Vagina (tissue), 2 donors: ENCODE measurements around the gene ZNF516. TPM values are rescaled to one million over a fixed set of nuclear protein-coding genes. Genes with fewer than 3 reads are reported as not detected.

Source experiments
- DNase-seq, 2 donors: peaks; one replicate each; pipeline ENCODE4 v3.0.0-alpha.2; 2017; ENCODE audit errors: extremely low spot score in 2 of 2
- H3K27ac ChIP-seq: fragments of 200-600 bp; sonication (generic); one replicate; pipeline ENCODE4 v1.5.1; 2019
- H3K27me3 ChIP-seq: fragments of 200-600 bp; sonication (generic); one replicate; pipeline ENCODE4 v1.5.1; 2019
- H3K36me3 ChIP-seq, 2 donors: fragments of 200-600 bp; sonication (generic); one replicate each; pipeline ENCODE4 v1.5.1; 2017 to 2019
- H3K4me1 ChIP-seq: fragments of 200-600 bp; sonication (generic); one replicate; pipeline ENCODE4 v1.5.1; 2019
- H3K4me3 ChIP-seq, 2 donors: fragments of 200-600 bp; sonication (generic); 1 replicate in 1 of 2; 2 replicates in 1 of 2; pipeline ENCODE4 v1.5.1; 2016 to 2019
- H3K9me3 ChIP-seq: fragments of 200-600 bp; sonication (generic); one replicate; pipeline ENCODE4 v1.5.1; 2019
- CTCF ChIP-seq, 3 experiments: fragments of 450-650 bp in 2 of 3; fragments of 200-600 bp in 1 of 3; sonication (generic) in 1 of 3; IDR thresholded peaks; one replicate each; pipeline ENCODE4 v1.5.1; 2017 to 2019; ENCODE audit warnings: antibody characterized with exemption in 3 of 3, mild to moderate bottlenecking in 2 of 3, moderate library complexity in 2 of 3
- POLR2A ChIP-seq, 2 donors: fragments of 450-650 bp; IDR thresholded peaks; one replicate each; pipeline ENCODE4 v1.6.1; 2017; ENCODE audit warnings: antibody characterized with exemption in 2 of 2, mild to moderate bottlenecking in 2 of 2, moderate library complexity in 2 of 2
- POLR2AphosphoS5 ChIP-seq, 2 donors: sonication (generic); formaldehyde crosslinking; IDR thresholded peaks; one replicate each; pipeline ENCODE4 v1.9.0; 2017; ENCODE audit warnings: antibody characterized with exemption in 2 of 2, mild to moderate bottlenecking in 2 of 2, low read depth in 1 of 2; ENCODE audit not compliant: insufficient read depth in 1 of 2
- intact Hi-C: fragments of 100-400 bp; cut with DNase I; formaldehyde crosslinking; loops from one replicate; pipeline ENCODE4 v1.15.1; 2023
- total RNA-seq: library from RNA; depleted of rRNA; stranded (reverse); fragments of >200 nt; gene quantifications from one replicate; pipeline ENCODE4 v1.2.3, GENCODE V29; 2016

The ZNF516 gene
- total RNA-seq, 1 donor from 2014 or later = 46.4 TPM

GRCh38 chr18:76392349-76392748 lies 102.7 kb downstream of the ZNF516 start:
- TF ChIP-seq CTCF (IDR thresholded peaks at IDR 0.05) (no peak), POLR2A (IDR thresholded peaks at IDR 0.05) (no peak), POLR2AphosphoS5 (IDR thresholded peaks at IDR 0.05; ENCODE audit: insufficient read depth in 1 of 2, low read depth in 1 of 2) (no peak)
- H3K4me3 ChIP-seq = no peak overlapping the region
- DNase-seq = no peak
- intact Hi-C loops = no loop called here
- no peaks in the 10 kb centered on the region for H3K36me3 ChIP-seq
- H3K4me1 ChIP-seq = peaks cover 57% of the 10 kb centered on the region
- H3K9me3 ChIP-seq = no peaks in the 10 kb centered on the region
- H3K27ac ChIP-seq = peak overlapping the region; percentile 34
- H3K27me3 ChIP-seq = no peaks in the 10 kb centered on the region

GRCh38 chr18:76391746-76392145 lies 103.3 kb downstream of the ZNF516 start:
- no peak for DNase-seq
- intact Hi-C loops = no loop called here
- Histone ChIP-seq H3K36me3 (no peaks in the 10 kb centered on the region), H3K9me3 (no peaks in the 10 kb centered on the region), H3K27ac (peak overlapping the region; percentile 34), H3K27me3 (no peaks in the 10 kb centered on the region), H3K4me1 (peaks cover 63% of the 10 kb centered on the region), H3K4me3 (no peak overlapping the region)
- no peak for TF ChIP-seq CTCF (IDR thresholded peaks at IDR 0.05)
- no peak for TF ChIP-seq POLR2AphosphoS5 (IDR thresholded peaks at IDR 0.05; ENCODE audit: insufficient read depth in 1 of 2, low read depth in 1 of 2)
- TF ChIP-seq POLR2A (IDR thresholded peaks at IDR 0.05) = no peak

GRCh38 chr18:76391038-76391437 lies 104.0 kb downstream of the ZNF516 start:
- Histone ChIP-seq H3K4me1 (peaks cover 70% of the 10 kb centered on the region), H3K27ac (peak overlapping the region; percentile 34), H3K9me3 (no peaks in the 10 kb centered on the region), H3K4me3 (no peak overlapping the region), H3K27me3 (no peaks in the 10 kb centered on the region), H3K36me3 (no peaks in the 10 kb centered on the region)
- no peak for DNase-seq
- intact Hi-C loops = no loop called here
- TF ChIP-seq CTCF (IDR thresholded peaks at IDR 0.05) (no peak), POLR2A (IDR thresholded peaks at IDR 0.05) (no peak), POLR2AphosphoS5 (IDR thresholded peaks at IDR 0.05; ENCODE audit: insufficient read depth in 1 of 2, low read depth in 1 of 2) (no peak)

DNA sequence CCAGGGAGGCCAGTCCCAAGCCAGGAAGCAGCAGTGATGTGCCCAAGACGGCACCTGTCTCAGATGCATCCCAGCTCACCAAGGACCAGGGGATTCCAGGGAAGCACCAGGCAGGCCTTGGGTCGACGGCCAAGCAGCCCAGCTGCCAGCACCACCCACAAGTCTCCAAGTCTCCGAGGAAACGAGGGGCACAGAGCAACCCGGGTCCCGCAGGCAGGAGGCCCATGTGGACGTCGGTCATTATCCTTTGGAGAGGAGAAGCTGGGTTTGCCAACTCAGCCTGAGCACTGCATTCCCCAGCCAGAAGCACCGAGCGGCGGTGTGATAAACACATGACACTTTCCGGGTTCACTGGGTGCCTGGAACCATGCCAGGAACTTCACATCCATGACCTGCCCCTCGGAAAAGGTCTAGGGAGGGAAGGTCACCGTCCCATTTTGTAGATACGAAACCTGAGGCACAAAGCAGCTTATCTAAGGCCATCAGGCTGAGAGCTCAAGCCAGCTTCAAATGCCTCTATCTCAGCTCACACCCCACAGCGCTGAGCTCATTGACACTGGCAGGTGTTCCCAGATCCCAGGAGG lies 104.5 kb downstream of the ZNF516 start:
- Histone ChIP-seq H3K36me3 (no peaks in the 10 kb centered on the region), H3K27ac (peak overlapping the region; percentile 34), H3K27me3 (no peaks in the 10 kb centered on the region), H3K9me3 (no peaks in the 10 kb centered on the region), H3K4me1 (peaks cover 72% of the 10 kb centered on the region), H3K4me3 (no peak overlapping the region)
- no peak for DNase-seq
- no peak for TF ChIP-seq CTCF (IDR thresholded peaks at IDR 0.05)
- TF ChIP-seq POLR2AphosphoS5 (IDR thresholded peaks at IDR 0.05; ENCODE audit: insufficient read depth in 1 of 2, low read depth in 1 of 2) = no peak
- TF ChIP-seq POLR2A (IDR thresholded peaks at IDR 0.05) = no peak
- intact Hi-C loops = no loop called here

DNA sequence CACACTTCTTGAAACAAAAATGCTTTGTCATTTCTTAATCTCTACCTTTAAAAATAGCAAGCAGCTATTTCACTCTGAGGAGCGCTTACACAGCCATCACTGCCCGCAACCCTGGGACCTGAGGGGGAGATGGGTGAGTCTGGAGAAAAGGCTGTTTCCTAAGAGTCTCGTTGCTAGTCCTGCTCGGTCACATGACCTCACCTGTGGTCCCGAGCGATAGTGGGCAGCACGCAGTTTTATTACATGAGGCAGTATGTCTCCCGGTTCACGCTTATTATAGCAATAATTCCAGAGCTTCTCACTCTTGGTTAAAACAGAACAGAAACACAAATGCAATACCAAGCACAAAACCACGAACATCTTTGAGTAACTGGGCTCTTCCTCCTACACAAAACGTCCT lies 105.3 kb downstream of the ZNF516 start:
- intact Hi-C loops = no loop called here
- Histone ChIP-seq H3K27ac (peak overlapping the region; percentile 34), H3K9me3 (no peaks in the 10 kb centered on the region), H3K4me3 (no peak overlapping the region), H3K4me1 (peaks cover 72% of the 10 kb centered on the region), H3K27me3 (no peaks in the 10 kb centered on the region), H3K36me3 (no peaks in the 10 kb centered on the region)
- no peak for DNase-seq
- TF ChIP-seq CTCF (IDR thresholded peaks at IDR 0.05) = no peak
- TF ChIP-seq POLR2AphosphoS5 (IDR thresholded peaks at IDR 0.05; ENCODE audit: insufficient read depth in 1 of 2, low read depth in 1 of 2) = no peak
- TF ChIP-seq POLR2A (IDR thresholded peaks at IDR 0.05) = no peak
